Esophagus (tissue), 2 donors: Measurements from ENCODE around the gene ASCC3. TPM values are rescaled to one million over a fixed set of nuclear protein-coding genes. Genes with fewer than 3 reads are reported as not detected.

Experiments used
- H3K27ac ChIP-seq, 2 donors: one replicate each; pipeline ENCODE4 v1.5.1; 2013; ENCODE audit warnings: low read depth in 2 of 2, mild to moderate bottlenecking in 2 of 2, inconsistent platforms in 1 of 2, low read length in 1 of 2, moderate library complexity in 1 of 2
- H3K27me3 ChIP-seq, 2 donors: one replicate each; pipeline ENCODE4 v1.6.1; 2013; ENCODE audit warnings: low read length in 2 of 2, control low read depth in 1 of 2, mild to moderate bottlenecking in 1 of 2; ENCODE audit not compliant: insufficient read depth in 2 of 2, control insufficient read depth in 1 of 2
- H3K36me3 ChIP-seq, 2 donors: one replicate each; pipeline ENCODE4 v1.6.1; 2013; ENCODE audit warnings: low read length in 1 of 2; ENCODE audit not compliant: control insufficient read depth in 2 of 2, insufficient read depth in 2 of 2
- H3K4me1 ChIP-seq, 2 donors: one replicate each; pipeline ENCODE4 v1.6.1; 2013; ENCODE audit warnings: low read length in 1 of 2; ENCODE audit not compliant: control insufficient read depth in 2 of 2, insufficient read depth in 2 of 2
- H3K4me3 ChIP-seq, 2 donors: one replicate each; pipeline ENCODE4 v1.5.1; 2013; ENCODE audit warnings: low read length in 2 of 2, mild to moderate bottlenecking in 2 of 2, low read depth in 1 of 2, moderate library complexity in 1 of 2
- H3K9me3 ChIP-seq, 2 donors: one replicate each; pipeline ENCODE4 v1.6.1; 2013; ENCODE audit warnings: mild to moderate bottlenecking in 2 of 2, low read depth in 1 of 2, low read length in 1 of 2, moderate library complexity in 1 of 2; ENCODE audit not compliant: control insufficient read depth in 2 of 2, insufficient read depth in 1 of 2
- WGBS, 2 donors: extraction: QIAGEN DNeasy Blood & Tissue Kit; methylation state at CpG; one replicate each; pipeline ENCODE4 v1.1.7; 2013; 5-methylcytosine and 5-hydroxymethylcytosine counted together
- polyA plus RNA-seq, 2 donors: library from polyadenylated mRNA; stranded (reverse); fragments of 200-250 nt; gene quantifications; one replicate each; pipeline ENCODE4 v1.2.3, GENCODE V29; 2013
- donor health status: healthy with polysubstance abuse.
- donor health status: Bipolar disorder and iron deficiency.

ASCC3 gene
- polyA plus RNA-seq, 2 donors, result 7.4 to 15.0 TPM

- Histone ChIP-seq H3K4me3 (no peak overlapping the region), H3K9me3 (no peaks in the 10 kb centered on the region), H3K36me3 (no peaks in the 10 kb centered on the region), H3K27me3 (no peaks in the 10 kb centered on the region), H3K4me1 (no peaks in the 10 kb centered on the region), H3K27ac (no peak overlapping the region)
- 63 to 65% methylated on average over 5 of the region's 5 CpGs for WGBS, 2 donors
Measured at GRCh38 chr6:100719883-100720682, 161.0 kb downstream of the ASCC3 start.

- no peak overlapping the region for H3K4me3 ChIP-seq
- H3K27ac ChIP-seq, result no peak overlapping the region
- H3K36me3 ChIP-seq, result no peaks in the 10 kb centered on the region
- WGBS, 2 donors, result 98 to 99% methylated on average over 6 of the region's 6 CpGs
- no peaks in the 10 kb centered on the region for H3K9me3 ChIP-seq
- H3K4me1 ChIP-seq, result no peaks in the 10 kb centered on the region
- no peaks in the 10 kb centered on the region for H3K27me3 ChIP-seq
Measured at GRCh38 chr6:100712997-100713396, 168.1 kb downstream of the ASCC3 start.

DNA sequence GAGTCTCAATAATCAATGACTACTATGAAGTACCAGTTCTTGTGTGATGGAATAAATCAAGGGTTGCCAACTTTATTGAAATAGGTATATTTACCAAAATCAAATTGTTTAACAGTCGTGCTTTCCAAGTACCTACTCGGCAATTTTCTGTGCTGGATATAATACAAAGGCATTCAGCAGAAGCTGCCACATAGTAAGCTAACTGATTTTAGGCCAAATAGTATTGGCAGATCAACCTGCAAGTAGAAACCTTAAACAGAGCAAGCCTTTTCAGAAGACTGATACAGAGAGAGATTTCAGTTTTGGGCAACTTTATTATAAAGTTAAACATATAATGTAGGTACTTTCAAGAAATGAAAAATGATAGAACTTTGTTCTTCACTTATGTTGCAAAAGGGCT lies 174.6 kb downstream of the ASCC3 start:
- H3K4me3 ChIP-seq, result no peak overlapping the region
- WGBS, 2 donors, result 81 to 83% methylated on average over 2 of the region's 2 CpGs

DNA sequence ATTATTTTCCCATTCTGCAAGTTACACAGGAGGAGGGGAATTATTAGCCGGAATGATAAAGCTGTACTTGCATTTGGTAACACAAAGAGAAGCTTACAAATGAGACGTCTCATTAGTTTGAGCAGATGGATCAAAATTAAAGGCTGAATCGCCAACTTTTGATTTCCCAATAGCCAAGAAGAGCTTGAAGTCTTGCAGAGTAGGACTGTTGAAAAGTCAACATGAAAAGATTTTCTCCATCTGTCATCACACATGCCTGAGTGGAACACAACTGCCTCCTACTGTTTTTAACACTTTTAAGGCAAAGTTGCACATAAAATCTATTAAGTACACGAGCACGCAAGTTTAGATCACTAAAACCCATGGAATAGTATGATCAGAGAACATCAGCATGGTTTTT lies 176.2 kb downstream of the ASCC3 start:
- H3K27ac ChIP-seq, result no peak overlapping the region
- H3K9me3 ChIP-seq, result peaks cover 2% of the 10 kb centered on the region in 2 donors
- no peak overlapping the region for H3K4me3 ChIP-seq
- 93% methylated on average over 5 of the region's 5 CpGs for WGBS, 2 donors
- no peaks in the 10 kb centered on the region for H3K27me3 ChIP-seq
- H3K4me1 ChIP-seq, result no peaks in the 10 kb centered on the region
- no peaks in the 10 kb centered on the region for H3K36me3 ChIP-seq

More for the DNA sequence above, 174.6 kb downstream of the ASCC3 start:
- H3K27ac ChIP-seq, result no peak overlapping the region
- no peaks in the 10 kb centered on the region for H3K4me1 ChIP-seq
- H3K27me3 ChIP-seq, result no peaks in the 10 kb centered on the region
- no peaks in the 10 kb centered on the region for H3K36me3 ChIP-seq
- no peaks in the 10 kb centered on the region for H3K9me3 ChIP-seq

- Histone ChIP-seq H3K9me3 (peaks cover 3 to 4% of the 10 kb centered on the region in 2 donors), H3K4me1 (no peaks in the 10 kb centered on the region), H3K36me3 (no peaks in the 10 kb centered on the region), H3K27me3 (no peaks in the 10 kb centered on the region), H3K27ac (no peak overlapping the region), H3K4me3 (no peak overlapping the region)
- WGBS, 2 donors, result 91 to 92% methylated on average over 2 of the region's 2 CpGs
Measured at GRCh38 chr6:100701728-100702127, 179.4 kb downstream of the ASCC3 start.

DNA sequence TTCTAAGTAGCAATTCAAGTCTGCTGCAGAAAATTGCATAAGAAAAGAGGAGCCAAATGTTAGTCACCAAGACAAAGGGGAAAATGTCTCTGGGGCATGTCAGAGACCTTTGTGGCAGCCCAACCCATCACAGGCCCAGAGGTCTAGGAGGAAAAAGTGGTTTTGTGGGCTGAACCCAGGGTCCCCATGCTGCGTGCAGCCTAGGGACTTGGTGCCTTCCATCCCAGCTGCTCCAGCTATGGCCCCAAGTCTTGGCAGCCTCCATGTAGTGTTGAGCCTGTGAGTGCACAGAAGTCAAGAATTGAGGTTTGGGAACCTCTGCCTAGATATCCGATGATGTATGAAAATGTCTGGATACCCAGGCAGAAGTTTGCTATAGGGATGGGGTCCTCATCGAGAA lies 181.1 kb downstream of the ASCC3 start:
- Histone ChIP-seq H3K36me3 (no peaks in the 10 kb centered on the region), H3K9me3 (peaks cover 3 to 4% of the 10 kb centered on the region in 2 donors), H3K27me3 (no peaks in the 10 kb centered on the region), H3K4me3 (no peak overlapping the region), H3K27ac (no peak overlapping the region), H3K4me1 (no peaks in the 10 kb centered on the region)
- WGBS, 2 donors, result 98 to 99% methylated on average over 3 of the region's 3 CpGs

DNA sequence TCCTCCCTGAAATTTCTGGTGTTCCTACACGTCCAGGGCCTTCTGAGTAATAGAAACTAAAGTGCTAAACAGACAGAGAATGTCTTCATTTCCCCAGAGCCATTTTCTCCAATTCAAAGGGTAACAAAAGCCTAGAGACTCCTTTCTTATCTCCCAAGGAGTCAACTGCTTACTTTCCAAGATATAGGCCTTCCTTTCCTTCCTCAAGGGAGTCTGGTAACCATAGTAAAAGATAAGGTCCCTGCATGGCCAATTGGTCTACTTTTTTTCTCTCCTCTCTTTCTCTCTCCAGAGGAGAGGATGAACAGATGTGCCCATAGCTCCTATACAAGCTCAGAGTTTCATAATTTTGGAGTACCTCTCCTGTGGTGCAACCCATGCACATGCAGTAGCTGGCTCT lies 185.7 kb downstream of the ASCC3 start:
- Histone ChIP-seq H3K4me1 (no peaks in the 10 kb centered on the region), H3K9me3 (peaks cover 3 to 4% of the 10 kb centered on the region in 2 donors), H3K4me3 (no peak overlapping the region), H3K27me3 (no peaks in the 10 kb centered on the region), H3K36me3 (no peaks in the 10 kb centered on the region), H3K27ac (no peak overlapping the region)
- 79 to 81% methylated on average over 1 of the region's 1 CpG for WGBS, 2 donors

DNA sequence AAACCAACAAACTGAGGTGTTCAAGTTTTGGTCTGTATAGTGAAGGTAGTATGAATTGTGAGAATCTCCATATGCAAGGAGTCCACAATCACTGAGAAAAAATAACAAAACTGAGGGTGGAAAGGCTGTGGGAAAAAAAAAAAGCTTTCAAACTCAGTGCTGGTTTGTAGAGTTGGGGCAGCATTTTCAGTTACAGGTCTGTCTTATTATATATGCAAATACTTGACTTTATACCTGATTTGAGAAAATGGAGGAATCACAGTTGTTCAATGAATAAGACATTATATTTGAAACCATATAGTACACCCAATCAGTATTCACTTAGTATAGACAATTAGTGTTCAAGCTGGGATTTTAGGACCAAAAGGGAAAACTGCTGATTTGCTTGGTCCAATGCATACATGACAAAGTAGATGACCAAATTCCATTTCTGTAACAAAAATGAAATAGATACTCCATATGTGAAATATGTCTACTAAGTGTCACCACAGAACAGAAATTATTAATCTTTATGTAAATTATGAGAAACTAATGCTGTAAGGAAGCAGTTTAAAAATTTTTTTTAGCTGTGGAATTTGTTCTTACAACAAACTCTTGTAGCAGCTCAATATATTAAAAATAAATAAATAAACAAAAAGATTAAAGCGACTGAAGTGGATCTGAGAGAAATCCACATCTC lies 187.7 kb downstream of the ASCC3 start:
- Histone ChIP-seq H3K27ac (no peak overlapping the region), H3K9me3 (no peaks in the 10 kb centered on the region), H3K4me3 (no peak overlapping the region), H3K27me3 (no peaks in the 10 kb centered on the region), H3K4me1 (no peaks in the 10 kb centered on the region), H3K36me3 (no peaks in the 10 kb centered on the region)
- 92 to 100% methylated on average over 1 of the region's 1 CpG for WGBS, 2 donors

GRCh38 chr6:100691972-100692371 lies 189.2 kb downstream of the ASCC3 start:
- Histone ChIP-seq H3K4me1 (no peaks in the 10 kb centered on the region), H3K4me3 (no peak overlapping the region), H3K36me3 (no peaks in the 10 kb centered on the region), H3K27me3 (no peaks in the 10 kb centered on the region), H3K9me3 (no peaks in the 10 kb centered on the region), H3K27ac (no peak overlapping the region)
- WGBS, 2 donors, result 70 to 77% methylated on average over 2 of the region's 2 CpGs

GRCh38 chr6:100686216-100686615 lies 194.9 kb downstream of the ASCC3 start:
- Histone ChIP-seq H3K27me3 (no peaks in the 10 kb centered on the region), H3K4me1 (no peaks in the 10 kb centered on the region), H3K4me3 (no peak overlapping the region), H3K9me3 (no peaks in the 10 kb centered on the region), H3K36me3 (no peaks in the 10 kb centered on the region), H3K27ac (no peak overlapping the region)
